Left cardiac atrium (tissue), 4 donors: ENCODE results near the gene C11orf24. TPM values are rescaled to one million over a fixed set of nuclear protein-coding genes. Genes with fewer than 3 reads are reported as not detected.

Experiments used
- ATAC-seq, 2 donors: fragments of 200-7000 bp; cut with Tn5 transposase; one replicate each; pipeline ENCODE4 v1.9.1; 2020; ENCODE audit warnings: mild to moderate bottlenecking in 2 of 2, moderate library complexity in 2 of 2
- DNase-seq: peaks from one replicate; pipeline ENCODE4 v3.0.0-alpha.2; 2020
- intact Hi-C, 2 donors: fragments of 100-400 bp; cut with DNase I; formaldehyde crosslinking; loops; one replicate each; pipeline versions ENCODE4 v1.14.1 to v1.15.1; 2022 to 2023
- total RNA-seq, 2 donors: library from RNA; stranded (reverse); fragmentation: NEBNext Ultra II Directional; extraction: Animal tissue kit (Norgen Biotek cat#: 25700); gene quantifications; one replicate each; pipeline ENCODE4 v1.2.1, GENCODE V29; 2021
- donor health status: DM: no; HTN: yes; CAD: no.
- donor health status: DM: no; HTN: yes; CAD: no; lungs with severe emphysema.
- donor health status: DM: yes; HTN: yes; CAD: no.
- donor health status: Dilated cardiomyopathy.

C11orf24 gene
- total RNA-seq, 2 donors from 2014 or later = 28.7 to 42.0 TPM

DNA sequence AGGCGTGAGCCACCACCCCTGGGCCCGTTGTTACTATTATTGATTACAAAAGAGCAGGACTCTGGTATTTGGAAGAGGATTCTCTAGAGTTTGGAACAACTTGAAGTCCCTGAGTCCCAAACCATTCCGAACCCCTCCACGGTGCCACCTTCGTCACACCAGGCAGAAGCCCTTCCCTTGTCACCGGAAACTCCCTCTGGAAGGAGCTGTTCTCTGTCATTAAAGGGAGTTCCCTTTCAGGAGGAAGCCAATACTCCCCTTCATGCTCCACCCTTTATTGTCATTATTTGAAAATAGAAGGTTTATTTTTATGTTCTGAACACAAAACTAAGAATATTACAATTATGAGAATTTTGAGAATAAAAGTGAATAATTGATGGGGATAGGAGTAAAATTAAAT lies 5.1 kb upstream of the C11orf24 start:
- intact Hi-C loops = no loop called here
- ATAC-seq (no peak), DNase-seq (no peak)

DNA sequence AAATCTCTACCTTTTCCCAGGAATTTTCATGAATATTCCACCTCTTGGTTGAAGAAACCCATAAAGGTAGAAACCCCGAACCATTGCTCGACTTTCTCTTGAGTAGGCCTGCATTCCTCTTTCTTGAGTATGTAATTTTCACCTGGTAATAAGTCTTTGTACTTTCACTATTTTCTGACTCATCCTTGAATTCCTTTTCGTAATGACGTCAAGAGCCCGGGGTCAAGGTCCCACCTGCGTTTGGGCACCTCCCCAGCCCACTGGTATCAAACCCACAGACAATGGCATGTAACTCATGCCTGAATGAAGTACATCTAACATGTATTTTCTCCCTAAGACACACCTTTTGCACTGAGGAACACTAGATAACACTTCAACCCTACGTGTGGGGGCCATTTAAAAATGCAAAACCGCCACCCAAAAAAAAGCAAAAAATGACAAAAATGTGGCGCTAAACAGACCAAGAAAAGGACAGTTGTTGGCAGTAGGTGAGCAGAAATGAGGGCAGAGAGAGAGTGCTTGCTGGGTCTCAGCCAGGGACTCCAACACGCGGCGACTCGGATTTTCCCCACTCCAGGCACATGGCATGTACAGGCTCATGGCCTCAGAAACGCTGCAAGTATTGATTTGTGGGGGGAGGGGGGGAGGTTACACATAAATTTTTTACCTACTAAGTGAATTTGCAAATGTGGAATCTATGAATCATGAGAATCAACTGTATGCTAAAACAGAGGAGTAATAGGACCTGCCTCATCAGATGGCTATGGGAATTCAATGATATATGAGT lies 4.1 kb upstream of the C11orf24 start:
- no peak for ATAC-seq
- intact Hi-C loops = no loop called here
- no peak for DNase-seq

DNA sequence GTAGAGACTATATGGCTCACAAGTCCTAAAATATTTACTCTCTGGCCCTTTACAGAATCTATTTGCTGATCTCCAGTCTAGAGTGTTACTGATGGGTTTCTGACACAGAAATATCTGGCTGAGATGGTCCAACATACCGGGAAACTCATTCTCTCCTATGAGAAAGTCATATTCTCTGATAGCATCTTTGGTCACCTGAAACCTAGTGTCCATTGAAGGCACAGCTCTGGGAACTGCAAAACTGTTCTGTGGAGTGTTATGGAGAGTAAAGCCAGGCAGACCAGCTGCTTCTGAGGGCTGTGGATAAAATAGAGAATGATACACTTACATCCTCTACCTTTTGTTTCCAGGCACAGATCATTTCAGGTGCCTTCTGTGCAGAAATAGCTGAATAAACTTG lies 2.5 kb upstream of the C11orf24 start:
- ATAC-seq = no peak
- intact Hi-C loops = loop anchor here in 1 of 2 donors (5.0 kb wide), 1 partner anchor 108 kb away; no protein-coding TSS in a partner anchor
- DNase-seq = no peak

DNA sequence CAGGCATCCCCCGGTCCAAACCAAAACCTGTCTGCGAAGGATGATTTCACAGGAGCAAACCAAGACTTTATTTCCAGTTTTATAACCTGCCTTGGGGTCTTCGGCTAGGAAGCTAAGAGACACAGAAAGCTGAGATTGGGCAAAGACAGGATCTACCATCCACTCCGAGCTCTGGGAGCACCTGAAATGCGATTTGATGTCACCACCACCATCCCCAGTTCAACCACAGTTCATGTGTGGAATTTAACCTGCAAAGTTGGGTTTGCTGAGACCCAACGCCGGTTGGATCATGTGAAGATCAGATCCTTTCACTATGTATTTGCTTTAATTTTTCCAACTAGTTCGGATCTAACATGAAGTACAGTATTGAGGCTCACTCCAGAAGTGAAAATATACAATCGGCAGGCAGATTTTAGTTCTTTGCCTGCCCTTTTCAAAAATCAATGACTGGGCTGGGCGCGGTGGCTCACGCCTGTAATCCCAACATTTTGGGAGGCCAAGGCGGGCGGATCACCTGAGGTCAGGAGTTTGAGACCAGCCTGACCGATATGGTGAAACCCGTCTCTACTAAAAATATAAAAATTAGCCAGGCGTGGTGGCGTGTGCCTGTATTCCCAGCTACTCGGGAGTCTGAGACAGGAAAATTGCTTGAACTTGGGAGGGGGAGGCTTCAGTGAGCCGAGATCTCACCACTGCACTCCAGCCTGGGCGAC lies 1.4 kb upstream of the C11orf24 start:
- ATAC-seq = no peak
- intact Hi-C loops = loop anchor here in 1 of 2 donors (5.0 kb wide), 1 partner anchor 109 kb away; no protein-coding TSS in a partner anchor
- DNase-seq = no peak

DNA sequence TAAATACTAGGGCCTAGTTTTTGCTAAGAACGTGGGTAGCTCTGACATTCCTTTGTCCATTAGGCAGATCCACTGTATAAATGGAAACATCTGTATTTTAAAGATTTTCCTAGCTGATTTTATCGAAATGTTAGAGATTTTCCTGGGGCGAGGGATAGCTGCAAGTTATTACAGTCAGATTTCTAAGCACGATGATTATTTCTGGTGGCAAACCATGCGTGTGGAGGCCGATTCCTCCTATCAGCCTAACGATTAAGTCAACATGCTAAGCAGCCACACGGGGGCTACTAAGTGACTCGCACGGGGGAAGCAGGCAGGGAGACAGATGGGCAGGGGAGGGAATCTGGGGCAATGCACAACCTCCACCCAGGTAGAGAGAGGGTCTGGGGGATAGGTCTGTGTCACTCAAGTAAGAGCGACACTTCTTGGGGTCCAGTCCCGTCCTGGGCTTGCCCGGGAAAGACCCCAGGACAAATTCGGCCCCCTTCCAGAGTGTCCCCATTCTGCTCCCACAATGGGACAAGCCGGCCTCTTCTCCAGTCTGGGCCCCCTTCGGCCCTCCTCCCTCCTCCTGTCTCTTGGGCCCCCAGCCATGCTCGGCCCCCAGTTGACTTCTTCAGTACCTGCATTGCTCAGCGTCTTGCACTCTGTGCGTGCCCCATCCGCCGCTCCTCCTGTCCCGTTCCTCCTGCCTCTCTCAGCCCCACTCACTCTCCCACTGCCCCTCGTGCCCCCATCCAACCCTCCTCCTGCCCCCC lies 571 bp downstream of the C11orf24 start:
- intact Hi-C loops = loop anchor here in 1 of 2 donors (5.0 kb wide), 1 partner anchor 111 kb away; no protein-coding TSS in a partner anchor
- peak; percentile 62 to 67 for ATAC-seq
- peak; percentile 73 for DNase-seq

DNA sequence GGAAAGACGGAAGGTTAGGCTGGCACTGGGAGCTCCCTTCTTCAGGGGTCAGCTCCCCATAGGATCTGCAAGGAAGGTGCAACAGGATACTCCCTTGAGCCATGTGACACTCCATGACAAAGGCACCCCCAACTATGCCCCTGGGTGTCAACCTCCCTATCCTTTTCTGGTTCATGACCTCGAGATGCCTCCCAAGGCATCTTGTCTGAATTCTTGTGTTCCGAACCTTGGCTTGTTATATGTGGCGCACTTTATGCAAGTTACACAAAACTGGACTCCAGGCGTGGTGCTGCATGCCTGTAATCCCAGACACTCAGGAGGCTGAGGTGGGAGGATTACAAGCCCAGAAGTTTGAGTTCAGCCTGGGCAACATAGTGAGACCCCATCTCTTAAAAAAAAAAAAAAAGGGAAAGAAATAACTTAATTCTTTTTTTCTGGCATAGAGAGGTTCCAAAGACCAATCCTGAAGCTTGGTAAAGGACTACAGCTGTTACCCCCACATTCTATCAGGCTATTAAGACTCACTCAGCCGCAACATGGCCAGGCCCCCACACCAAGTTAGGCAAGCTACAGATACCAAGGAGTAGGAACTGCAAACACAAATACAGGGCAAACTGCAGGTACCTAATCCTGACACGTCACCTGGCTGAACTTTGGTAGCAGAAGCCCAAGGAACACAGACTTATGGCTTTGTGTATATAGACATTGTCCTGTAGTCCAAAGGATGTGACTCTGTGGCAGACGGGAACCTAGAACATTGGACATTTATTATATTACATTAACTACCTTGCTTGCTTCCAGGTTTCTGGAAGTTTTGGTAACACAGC lies 1.4 kb downstream of the C11orf24 start:
- DNase-seq = no peak
- intact Hi-C loops = loop anchor here in 1 of 2 donors (5.0 kb wide), 1 partner anchor 112 kb away; no protein-coding TSS in a partner anchor
- ATAC-seq = no peak

DNA sequence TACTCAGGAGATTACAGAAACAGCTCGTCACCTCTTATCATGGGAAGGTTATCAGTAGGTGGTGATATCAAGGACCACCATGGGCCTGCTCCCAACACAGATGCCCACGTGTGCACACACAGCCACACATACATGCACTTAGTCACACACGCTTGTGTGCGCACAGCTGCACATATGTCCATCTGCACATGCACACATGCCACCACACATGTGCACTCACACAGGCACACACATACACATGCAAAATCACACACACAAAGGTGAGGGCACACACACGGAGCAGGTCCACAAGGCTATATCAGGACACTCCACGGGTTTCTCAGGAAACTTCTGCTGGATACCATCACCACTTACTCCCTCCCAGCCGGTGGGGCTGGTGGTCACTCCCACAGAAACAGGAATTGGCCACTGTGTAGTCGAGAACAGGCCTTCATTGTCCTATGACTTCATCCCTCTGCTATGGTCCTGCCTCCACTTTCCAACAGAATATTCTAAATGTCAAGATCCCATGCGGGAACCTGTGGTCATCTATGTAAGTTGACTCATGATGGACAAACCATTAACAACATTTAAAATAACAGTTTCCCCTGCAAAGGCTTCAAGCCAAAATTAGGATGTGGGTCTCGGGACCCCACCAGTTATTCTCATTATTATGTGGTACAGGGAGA lies 2.2 kb downstream of the C11orf24 start:
- intact Hi-C loops = loop anchor here in 1 of 2 donors (5.0 kb wide), 1 partner anchor 113 kb away; no protein-coding TSS in a partner anchor
- peak in 1 of 2 donors; percentile 25 for ATAC-seq

DNA sequence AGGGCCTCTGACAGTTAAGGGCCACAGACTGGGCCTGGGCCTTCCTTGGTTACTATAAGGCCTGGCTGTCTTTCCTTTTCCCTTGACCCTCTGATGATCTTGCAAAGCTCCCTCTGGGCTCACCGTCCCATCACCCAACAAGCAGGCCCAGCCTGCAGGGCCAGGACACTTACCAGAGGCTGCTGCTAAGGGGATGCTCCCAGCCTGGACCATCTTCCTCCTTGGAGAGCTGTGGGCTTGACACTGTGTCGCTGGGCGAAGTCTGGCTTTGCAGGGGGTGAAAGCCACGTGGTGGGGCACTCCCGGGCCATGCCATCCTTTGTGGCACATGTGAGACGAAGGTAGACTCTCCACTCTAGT lies 3.9 kb downstream of the C11orf24 start:
- intact Hi-C loops = no loop called here
- DNase-seq (no peak), ATAC-seq (no peak)

More for the DNA sequence above, 2.2 kb downstream of the C11orf24 start:
- no peak for DNase-seq

DNA sequence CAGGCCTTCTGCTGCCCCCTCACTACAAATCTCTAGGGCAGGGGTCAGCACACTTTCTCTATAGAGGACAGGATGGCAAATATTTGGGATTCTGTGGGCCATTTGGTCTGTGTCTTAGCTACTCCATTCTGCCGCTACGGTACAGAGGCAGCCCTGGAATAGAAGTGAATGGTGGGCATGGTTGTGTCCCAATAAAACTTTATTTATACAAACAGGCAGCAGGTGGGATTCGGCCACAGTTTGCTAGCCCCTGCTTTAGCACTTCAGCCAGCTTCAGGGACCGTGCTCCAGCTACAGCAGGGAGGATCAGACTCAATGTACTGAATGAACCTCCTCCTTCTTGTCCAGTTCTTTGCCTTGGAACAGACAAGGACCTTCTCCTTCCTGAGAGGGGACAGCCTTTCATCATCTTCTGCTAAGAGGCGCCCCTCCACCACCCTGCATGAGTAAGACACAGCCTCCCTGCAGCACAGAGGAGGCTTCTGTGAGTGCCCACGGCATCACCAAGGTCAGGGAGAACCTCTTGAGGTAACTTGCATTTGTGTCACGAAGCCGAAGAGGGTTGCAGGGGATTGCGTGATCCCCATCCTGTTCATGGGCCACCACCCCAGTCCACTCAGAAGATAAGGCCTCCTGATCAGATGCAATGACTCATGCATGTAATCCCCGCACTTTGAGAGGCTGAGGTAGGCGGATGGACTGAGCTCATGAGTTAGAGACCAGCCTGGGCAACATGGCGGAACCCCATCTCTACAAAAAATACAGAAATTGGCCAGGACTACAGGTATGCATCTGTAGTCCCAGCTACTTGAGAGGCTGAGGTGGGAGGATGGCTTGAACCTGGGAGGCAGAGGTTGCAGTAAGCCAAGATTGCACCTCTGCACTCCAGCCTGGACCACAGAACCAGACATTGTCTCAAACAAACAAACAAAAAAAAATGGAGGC lies 4.6 kb downstream of the C11orf24 start:
- DNase-seq = no peak
- intact Hi-C loops = no loop called here
- ATAC-seq = no peak

DNA sequence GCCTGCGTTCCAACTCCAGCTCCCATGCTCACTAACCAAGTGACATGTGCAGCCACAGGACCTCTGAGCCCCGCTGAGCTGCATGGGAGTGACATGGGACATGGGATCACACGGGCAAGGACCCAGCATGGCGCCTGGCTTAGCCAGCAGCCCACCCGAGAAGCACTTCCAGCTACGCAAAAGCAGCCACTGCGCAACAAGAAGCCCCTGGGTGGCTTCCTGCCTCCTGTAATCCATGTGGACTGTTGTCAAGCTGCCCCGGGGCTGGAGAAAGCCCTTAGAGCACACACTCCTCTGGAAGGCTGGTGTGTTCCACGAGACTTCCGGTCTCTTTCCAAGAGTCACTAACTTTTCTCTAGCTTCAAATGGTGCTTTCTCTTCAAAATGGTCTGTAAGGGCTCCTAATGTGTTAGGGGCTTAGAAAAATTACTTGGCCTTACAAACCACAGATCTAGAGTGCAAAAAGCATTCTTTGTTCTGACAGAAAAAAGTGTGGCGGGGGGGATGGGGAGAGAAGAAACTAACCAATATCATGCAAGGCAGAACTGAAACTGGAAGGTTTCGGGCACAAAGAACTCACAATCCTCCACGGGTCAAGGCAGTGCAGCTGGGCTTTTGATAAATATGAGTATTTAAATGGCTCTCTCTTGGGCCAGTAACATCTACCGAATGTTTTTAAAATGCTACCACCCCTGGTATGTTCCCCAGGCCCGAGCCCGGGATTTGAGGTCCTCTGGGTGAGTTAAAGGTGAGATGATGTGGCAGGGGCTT lies 5.5 kb downstream of the C11orf24 start:
- DNase-seq (no peak), ATAC-seq (no peak)
- intact Hi-C loops = no loop called here

DNA sequence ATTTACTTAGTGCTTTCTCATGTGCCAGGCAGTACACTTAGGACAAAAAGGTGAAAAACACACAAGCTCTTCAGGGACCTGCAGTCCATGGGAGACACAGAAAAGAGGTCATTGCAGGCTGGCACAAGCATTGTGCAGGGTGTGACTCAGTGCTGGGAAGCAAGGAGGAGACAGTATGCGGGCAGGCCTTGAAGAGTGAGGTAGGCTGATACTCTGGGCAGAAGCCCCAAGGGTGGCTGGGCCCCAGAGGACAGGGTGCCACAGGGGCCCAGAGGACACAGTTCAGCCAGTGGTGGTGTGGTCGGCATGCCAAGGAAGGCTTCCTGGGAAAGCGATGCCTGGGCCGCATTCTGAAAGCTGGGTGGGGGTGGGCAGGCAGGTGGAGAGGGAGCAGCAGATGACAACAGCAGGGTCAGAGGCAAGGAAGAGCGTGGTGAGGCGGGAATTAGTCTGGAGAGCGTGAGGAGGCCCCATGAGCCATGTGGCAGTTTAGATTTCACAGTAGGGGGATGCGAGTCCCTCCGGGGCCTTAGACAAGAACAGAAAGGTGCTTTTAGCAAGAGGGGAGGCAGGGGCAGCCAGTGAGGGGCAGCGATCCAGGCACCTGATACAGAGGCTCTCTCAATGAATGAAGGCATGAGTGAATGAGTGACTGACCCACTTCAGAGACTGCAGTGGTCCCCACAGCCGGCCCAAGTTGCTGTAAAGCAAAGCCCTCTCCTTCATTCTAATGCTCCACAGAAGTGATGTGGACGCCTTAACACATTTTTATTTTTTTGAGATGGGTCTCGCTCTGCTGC lies 6.8 kb downstream of the C11orf24 start:
- intact Hi-C loops = no loop called here
- DNase-seq (no peak), ATAC-seq (no peak)

DNA sequence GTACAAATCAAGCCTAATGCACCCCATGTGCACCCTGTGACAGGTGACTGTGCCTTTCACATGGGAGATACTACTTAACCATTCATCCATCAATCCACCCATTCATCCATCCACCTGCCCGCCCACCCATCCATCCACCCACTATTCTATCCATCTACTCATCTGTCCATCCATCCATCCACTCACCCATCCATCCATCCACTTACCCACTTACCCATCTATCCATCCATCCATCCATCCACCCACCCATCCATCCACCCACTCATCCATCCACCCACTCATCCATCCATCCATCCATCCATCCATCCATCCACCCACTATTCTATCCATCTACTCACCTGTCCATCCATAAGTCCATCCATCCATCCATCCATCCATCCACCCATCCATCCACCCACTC lies 7.5 kb downstream of the C11orf24 start:
- intact Hi-C loops = no loop called here
- DNase-seq (no peak), ATAC-seq (no peak)

DNA sequence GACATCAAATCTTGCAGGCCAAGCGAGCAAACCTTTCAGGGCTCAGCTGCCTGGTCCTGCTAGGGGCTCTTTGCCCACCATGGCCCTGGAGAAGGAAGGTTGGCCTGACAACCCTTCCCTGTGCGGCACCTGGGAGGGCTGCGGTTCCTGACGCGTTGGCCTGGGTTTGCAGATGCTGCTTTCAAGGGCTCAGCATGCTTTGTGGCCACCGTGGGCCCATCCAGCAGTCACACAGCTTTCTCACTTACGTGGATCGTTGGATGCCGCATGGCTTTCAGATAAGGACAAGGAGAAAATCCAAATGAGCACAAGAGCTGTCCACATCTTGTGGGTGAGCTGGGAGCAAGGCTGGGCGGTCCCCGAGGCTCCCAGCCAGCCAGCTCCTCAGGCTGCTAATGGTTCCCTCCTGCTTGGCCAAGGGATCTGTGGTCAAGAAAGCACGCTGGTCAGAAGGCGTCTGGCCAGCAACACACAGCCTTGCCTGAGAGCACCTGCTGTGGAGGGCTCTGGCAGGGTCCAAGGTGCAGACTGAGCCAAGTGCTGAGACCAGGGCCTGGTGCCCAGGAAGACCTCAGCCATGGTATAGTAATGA lies 8.2 kb downstream of the C11orf24 start:
- DNase-seq (no peak), ATAC-seq (peak in 1 of 2 donors; percentile 20)

DNA sequence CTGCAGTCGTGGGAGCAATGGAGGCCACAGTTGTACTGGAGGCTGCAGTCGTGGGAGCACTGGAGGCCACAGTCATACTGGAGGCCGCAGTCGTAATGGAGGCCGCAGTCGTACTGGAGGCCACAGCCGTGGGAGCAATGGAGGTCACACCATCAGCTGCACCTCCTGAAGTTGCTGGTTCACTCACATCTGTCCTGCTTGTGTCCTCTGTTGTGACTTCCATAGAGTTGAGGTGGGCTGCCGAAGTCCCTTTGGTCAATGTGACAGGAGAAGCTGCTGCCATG lies 9.3 kb downstream of the C11orf24 start:
- intact Hi-C loops = no loop called here
- no peak for DNase-seq
- ATAC-seq = no peak

More for the DNA sequence above, 8.2 kb downstream of the C11orf24 start:
- intact Hi-C loops = no loop called here

DNA sequence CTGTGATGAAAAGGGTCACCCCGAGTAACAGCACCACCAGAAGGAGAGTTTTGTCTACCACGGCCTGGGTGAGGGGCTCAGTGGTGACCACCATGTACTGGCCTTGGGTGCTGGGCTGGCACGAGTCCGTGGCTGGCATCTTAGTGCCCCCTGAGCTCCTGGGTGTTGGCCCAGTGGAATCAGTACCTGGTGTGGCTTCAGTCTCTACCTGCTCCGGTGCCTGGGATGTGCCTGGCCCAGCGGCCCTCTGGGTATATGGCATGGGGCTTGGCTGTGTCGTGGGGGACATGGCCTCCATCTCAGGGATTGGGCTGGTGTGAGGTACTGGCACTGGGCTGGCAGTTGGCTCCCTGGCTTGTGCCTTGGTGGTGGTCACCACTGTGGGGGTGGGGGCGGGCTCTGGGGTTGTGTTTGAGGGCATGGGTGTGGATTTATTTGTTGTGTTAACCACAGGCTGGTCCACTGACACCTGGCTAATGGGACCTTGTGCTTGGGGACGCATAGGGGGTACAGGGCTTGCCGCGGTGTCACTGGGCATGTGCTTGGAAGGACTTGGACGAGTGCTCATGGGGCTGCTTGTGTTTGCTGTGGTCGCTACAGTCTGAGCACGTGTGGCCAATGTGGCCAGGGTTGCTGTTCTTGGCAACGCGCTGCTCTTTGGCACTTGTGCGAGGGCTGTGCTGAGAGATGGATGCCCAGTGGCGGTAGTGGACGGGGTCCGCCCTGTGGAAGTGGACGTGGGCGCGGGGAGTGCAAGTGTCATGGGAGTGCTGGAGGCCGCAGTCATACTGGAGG lies 9.8 kb downstream of the C11orf24 start:
- intact Hi-C loops = no loop called here
- DNase-seq = no peak
- no peak for ATAC-seq
